A673 (cell line): ENCODE data around the gene IFT25.

Source experiments
- EZH2 ChIP-seq: fragments of 200-600 bp; sonication (generic); IDR thresholded peaks from 2 replicates; pipeline ENCODE4 v1.6.1; 2017; ENCODE audit warnings: borderline replicate concordance, low read depth, mild to moderate bottlenecking, mixed read lengths, antibody characterized with exemption, low read length; ENCODE audit not compliant: poor library complexity, severe bottlenecking
- TF ChIP-seq, protein P1 (sequence below): fragments of 300-800, 200-600 bp; sonication (generic); conservative IDR thresholded peaks from 2 replicates; pipeline ENCODE4 v1.5.1; 2017; ENCODE audit warnings: low read depth, mild to moderate bottlenecking, antibody characterized with exemption, low read length, moderate library complexity, mixed read lengths

DNA sequence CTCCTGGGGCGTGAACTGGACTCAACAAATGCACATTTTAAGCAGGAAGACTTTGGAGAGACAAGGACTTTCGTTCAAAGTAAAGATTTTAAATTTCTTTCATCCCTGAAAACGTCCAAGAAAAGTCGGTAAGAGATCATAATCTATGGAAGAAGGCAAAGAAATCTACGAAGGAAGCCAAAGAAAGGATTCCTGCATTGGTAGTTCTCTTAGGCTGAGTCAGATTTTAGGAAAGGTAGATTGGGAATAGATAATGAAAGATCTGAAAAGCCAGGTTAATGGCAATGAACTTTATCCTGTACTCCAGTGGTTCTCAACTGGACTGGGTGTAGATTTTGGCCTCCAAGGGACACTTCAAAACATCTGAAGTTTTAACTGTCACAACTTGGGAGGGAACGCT, 2.4 kb downstream of the IFT25 start:
- TF ChIP-seq, protein P1, sequence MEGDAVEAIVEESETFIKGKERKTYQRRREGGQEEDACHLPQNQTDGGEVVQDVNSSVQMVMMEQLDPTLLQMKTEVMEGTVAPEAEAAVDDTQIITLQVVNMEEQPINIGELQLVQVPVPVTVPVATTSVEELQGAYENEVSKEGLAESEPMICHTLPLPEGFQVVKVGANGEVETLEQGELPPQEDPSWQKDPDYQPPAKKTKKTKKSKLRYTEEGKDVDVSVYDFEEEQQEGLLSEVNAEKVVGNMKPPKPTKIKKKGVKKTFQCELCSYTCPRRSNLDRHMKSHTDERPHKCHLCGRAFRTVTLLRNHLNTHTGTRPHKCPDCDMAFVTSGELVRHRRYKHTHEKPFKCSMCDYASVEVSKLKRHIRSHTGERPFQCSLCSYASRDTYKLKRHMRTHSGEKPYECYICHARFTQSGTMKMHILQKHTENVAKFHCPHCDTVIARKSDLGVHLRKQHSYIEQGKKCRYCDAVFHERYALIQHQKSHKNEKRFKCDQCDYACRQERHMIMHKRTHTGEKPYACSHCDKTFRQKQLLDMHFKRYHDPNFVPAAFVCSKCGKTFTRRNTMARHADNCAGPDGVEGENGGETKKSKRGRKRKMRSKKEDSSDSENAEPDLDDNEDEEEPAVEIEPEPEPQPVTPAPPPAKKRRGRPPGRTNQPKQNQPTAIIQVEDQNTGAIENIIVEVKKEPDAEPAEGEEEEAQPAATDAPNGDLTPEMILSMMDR = no peak
- TF ChIP-seq EZH2 = no peak
